Uterus (tissue), 4 donors: Measurements from ENCODE around the gene DNAJC7. TPM values are rescaled to one million over a fixed set of nuclear protein-coding genes. Genes with fewer than 3 reads are reported as not detected.
"Not testable (repeated sequence)": the region's sequence is repeated elsewhere in the genome, so short reads cannot be mapped to it uniquely, and the experiment has no call there.

Experiments
- DNase-seq, 2 donors: peaks; one replicate each; pipeline ENCODE4 v3.0.0-alpha.2; 2019 to 2020
- H3K27ac ChIP-seq, 2 donors: fragments of 200-600 bp; sonication (generic); 1 replicate in 1 of 2; 2 replicates in 1 of 2; pipeline ENCODE4 v1.5.1; 2016 to 2018
- H3K27me3 ChIP-seq, 2 donors: fragments of 200-600 bp; sonication (generic); one replicate each; pipeline ENCODE4 v1.5.1; 2018 to 2019; ENCODE audit warnings: control low read depth in 1 of 2
- H3K36me3 ChIP-seq, 2 donors: fragments of 200-600 bp; sonication (generic); one replicate each; pipeline ENCODE4 v1.5.1; 2019; ENCODE audit warnings: control low read depth in 1 of 2
- H3K4me1 ChIP-seq, 2 donors: fragments of 200-600 bp; sonication (generic); one replicate each; pipeline ENCODE4 v1.5.1; 2018 to 2019; ENCODE audit warnings: control low read depth in 1 of 2
- H3K4me3 ChIP-seq, 2 donors: fragments of 200-600 bp; sonication (generic); 1 replicate in 1 of 2; 2 replicates in 1 of 2; pipeline ENCODE4 v1.5.1; 2018 to 2019; ENCODE audit warnings: mild to moderate bottlenecking in 1 of 2
- H3K9me3 ChIP-seq, 2 donors: fragments of 200-600 bp; sonication (generic); one replicate each; pipeline ENCODE4 v1.5.1; 2019; ENCODE audit warnings: control low read depth in 1 of 2
- POLR2A ChIP-seq, 2 donors: fragments of 450-650 bp; IDR thresholded peaks; one replicate each; pipeline ENCODE4 v1.6.1; 2016; ENCODE audit warnings: antibody characterized with exemption in 2 of 2, mild to moderate bottlenecking in 1 of 2, moderate library complexity in 1 of 2
- intact Hi-C: fragments of 100-400 bp; cut with DNase I; formaldehyde crosslinking; loops from one replicate; pipeline ENCODE4 v1.15.1; 2023; ENCODE audit warnings: low total_unique reads
- total RNA-seq, 4 donors: library from RNA; depleted of rRNA in 3 of 4; stranded (reverse); fragments of >200 nt in 3 of 4; gene quantifications; one replicate each; pipeline versions ENCODE4 v1.1.0 to v1.2.4, GENCODE V29; 2014 to 2023
- TF ChIP-seq, protein P1 (sequence below), 4 experiments: fragments of 200-600 bp in 2 of 4; fragments of 450-650 bp in 2 of 4; sonication (generic) in 2 of 4; IDR thresholded peaks; one replicate each; pipeline ENCODE4 v1.5.1; 2016 to 2019; ENCODE audit warnings: antibody characterized with exemption in 4 of 4, mild to moderate bottlenecking in 2 of 4, moderate library complexity in 1 of 4
- donor health status: DM: yes; HTN: yes; CAD: no.

The DNAJC7 gene
- total RNA-seq, 4 donors from 2014 or later = 25.1 to 107 (median 53.1) TPM

DNA sequence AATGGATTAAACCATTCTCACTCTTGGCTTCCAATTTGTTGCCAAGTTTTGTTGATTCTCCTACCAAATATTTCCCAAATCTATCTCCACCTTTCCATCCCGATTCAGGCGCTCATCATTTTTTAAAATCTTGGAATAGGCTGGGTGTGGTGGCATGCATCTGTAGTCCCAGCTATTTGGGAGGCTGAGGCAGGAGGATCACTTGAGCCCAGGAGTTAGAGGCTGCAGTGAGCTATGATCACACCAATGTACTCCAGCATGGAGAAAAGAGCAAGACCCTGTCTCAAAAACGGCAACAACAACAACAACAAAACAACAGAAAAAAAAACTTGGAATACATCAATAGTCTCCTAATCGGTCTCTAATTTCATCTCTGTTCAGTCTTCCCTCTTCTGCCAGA, 1.7 kb upstream of the DNAJC7 start:
- Histone ChIP-seq H3K4me3 (no peak overlapping the region), H3K27ac (no peak overlapping the region), H3K4me1 (peaks cover 9 to 15% of the 10 kb centered on the region in 2 donors), H3K27me3 (no peaks in the 10 kb centered on the region), H3K36me3 (no peaks in the 10 kb centered on the region), H3K9me3 (no peaks in the 10 kb centered on the region)
- TF ChIP-seq POLR2A (IDR thresholded peaks at IDR 0.05) = no peak
- TF ChIP-seq, protein P1, sequence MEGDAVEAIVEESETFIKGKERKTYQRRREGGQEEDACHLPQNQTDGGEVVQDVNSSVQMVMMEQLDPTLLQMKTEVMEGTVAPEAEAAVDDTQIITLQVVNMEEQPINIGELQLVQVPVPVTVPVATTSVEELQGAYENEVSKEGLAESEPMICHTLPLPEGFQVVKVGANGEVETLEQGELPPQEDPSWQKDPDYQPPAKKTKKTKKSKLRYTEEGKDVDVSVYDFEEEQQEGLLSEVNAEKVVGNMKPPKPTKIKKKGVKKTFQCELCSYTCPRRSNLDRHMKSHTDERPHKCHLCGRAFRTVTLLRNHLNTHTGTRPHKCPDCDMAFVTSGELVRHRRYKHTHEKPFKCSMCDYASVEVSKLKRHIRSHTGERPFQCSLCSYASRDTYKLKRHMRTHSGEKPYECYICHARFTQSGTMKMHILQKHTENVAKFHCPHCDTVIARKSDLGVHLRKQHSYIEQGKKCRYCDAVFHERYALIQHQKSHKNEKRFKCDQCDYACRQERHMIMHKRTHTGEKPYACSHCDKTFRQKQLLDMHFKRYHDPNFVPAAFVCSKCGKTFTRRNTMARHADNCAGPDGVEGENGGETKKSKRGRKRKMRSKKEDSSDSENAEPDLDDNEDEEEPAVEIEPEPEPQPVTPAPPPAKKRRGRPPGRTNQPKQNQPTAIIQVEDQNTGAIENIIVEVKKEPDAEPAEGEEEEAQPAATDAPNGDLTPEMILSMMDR (IDR thresholded peaks at IDR 0.05) = no peak
- intact Hi-C loops = no loop called here
- DNase-seq = no peak

DNA sequence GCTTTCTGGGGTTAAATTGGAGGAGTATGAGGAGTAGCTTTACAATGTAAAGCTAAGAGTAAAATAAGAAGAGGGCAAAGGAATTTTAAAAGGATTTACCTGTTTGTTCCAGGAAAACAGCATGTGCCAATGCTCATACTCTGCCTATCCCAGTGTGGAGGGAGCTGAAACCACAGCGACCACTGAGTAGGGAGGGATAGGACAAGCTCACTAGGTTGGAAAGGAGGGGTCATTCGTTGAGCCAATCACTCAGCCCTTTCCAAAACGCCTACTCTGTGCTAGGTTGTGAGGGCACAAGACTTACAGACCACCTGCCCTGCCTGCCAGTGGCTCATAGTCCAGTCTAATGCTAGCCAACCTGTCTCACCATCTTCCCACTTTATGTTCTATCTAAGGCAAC, 1.1 kb upstream of the DNAJC7 start:
- DNase-seq = no peak
- intact Hi-C loops = no loop called here
- Histone ChIP-seq H3K4me3 (no peak overlapping the region), H3K9me3 (no peaks in the 10 kb centered on the region), H3K27me3 (no peaks in the 10 kb centered on the region), H3K27ac (peak overlapping the region in 1 of 2 donors; percentile 90), H3K4me1 (peaks cover 9 to 15% of the 10 kb centered on the region in 2 donors), H3K36me3 (no peaks in the 10 kb centered on the region)
- no peak for TF ChIP-seq POLR2A (IDR thresholded peaks at IDR 0.05)
- TF ChIP-seq, protein P1 (IDR thresholded peaks at IDR 0.05) = no peak

DNA sequence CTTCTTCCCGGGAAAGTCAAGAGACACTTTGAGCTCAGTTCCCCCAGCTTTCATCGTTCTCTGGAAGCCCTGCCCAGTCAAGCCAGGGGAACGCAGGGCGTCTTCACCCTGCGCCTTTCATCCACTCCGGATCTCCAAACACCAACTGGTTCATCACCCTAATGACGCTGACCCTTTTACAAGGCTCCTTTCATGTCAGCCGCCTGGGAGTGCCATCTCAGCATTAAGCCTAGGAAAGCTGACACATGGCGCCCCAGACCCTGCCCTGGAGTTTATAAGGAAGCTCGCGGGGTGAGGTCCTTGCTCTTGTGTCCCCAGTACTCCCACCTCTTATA, 594 bp upstream of the DNAJC7 start:
- H3K36me3 ChIP-seq = no peaks in the 10 kb centered on the region
- H3K9me3 ChIP-seq = no peaks in the 10 kb centered on the region
- H3K27ac ChIP-seq = peak overlapping the region; percentile 85 to 90
- peak overlapping the region; percentile 80 to 99 for H3K4me3 ChIP-seq
- no peak for DNase-seq
- TF ChIP-seq POLR2A (IDR thresholded peaks at IDR 0.05) = no peak
- TF ChIP-seq, protein P1 (IDR thresholded peaks at IDR 0.05) = no peak
- intact Hi-C loops = no loop called here
- H3K27me3 ChIP-seq = no peaks in the 10 kb centered on the region
- peaks cover 9 to 15% of the 10 kb centered on the region in 2 donors for H3K4me1 ChIP-seq

GRCh38 chr17:42016411-42016831, 818 bp downstream of the DNAJC7 start:
- intact Hi-C loops = no loop called here
- DNase-seq = no peak
- Histone ChIP-seq H3K4me1 (peaks cover 9 to 15% of the 10 kb centered on the region in 2 donors), H3K36me3 (no peaks in the 10 kb centered on the region), H3K27ac (peak overlapping the region; percentile 85 to 90), H3K27me3 (no peaks in the 10 kb centered on the region), H3K9me3 (no peaks in the 10 kb centered on the region), H3K4me3 (peak overlapping the region; percentile 80 to 99)
- TF ChIP-seq, protein P1 (IDR thresholded peaks at IDR 0.05) = no peak
- no peak for TF ChIP-seq POLR2A (IDR thresholded peaks at IDR 0.05)

DNA sequence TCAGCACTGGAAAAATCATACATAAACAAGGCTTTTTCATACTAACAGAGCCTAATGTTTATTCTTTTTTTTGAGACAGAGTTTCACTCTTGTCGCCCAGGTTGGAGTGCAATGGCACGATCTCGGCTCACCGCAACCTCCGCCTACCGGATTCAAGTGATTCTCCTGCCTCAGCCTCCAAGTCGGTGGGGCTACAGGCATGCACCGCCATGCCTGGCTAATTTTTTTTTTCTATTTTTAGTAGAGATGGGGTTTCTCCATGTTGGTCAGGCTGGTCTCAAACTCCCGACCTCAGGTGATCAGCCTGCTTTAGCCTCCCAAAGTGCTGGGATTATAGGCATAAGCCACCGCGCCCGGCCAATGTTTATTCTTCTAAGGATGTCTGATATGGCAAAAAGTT, 3.5 kb downstream of the DNAJC7 start:
- H3K36me3 ChIP-seq, H3K27me3 ChIP-seq, DNase-seq, intact Hi-C loops, H3K9me3 ChIP-seq, H3K27ac ChIP-seq, H3K4me3 ChIP-seq: not testable (repeated sequence)
- H3K4me1 ChIP-seq = peaks cover 9 to 15% of the 10 kb centered on the region in 2 donors

- H3K27me3 ChIP-seq, DNase-seq, H3K36me3 ChIP-seq, H3K9me3 ChIP-seq, H3K4me3 ChIP-seq, H3K27ac ChIP-seq, intact Hi-C loops: not testable (repeated sequence)
- peaks cover 9 to 11% of the 10 kb centered on the region in 2 donors for H3K4me1 ChIP-seq
These were observed 4.9 kb downstream of the DNAJC7 start for GRCh38 chr17:42012363-42012762.
